Ovary (tissue), 3 donors: Measurements from ENCODE around the gene DHRS1.

Experiments used
- EP300 ChIP-seq: sonication (generic); formaldehyde crosslinking; IDR thresholded peaks from one replicate; pipeline ENCODE4 v1.6.1; 2017; ENCODE audit warnings: antibody characterized with exemption
- POLR2A ChIP-seq: fragments of 450-650 bp; IDR thresholded peaks from one replicate; pipeline ENCODE4 v1.6.1; 2017; ENCODE audit warnings: antibody characterized with exemption, mild to moderate bottlenecking, moderate library complexity
- TF ChIP-seq, protein P1 (sequence below), 3 donors: fragments of 450-650 bp in 2 of 3; fragments of 200-600 bp in 1 of 3; IDR thresholded peaks; one replicate each; pipeline versions ENCODE4 v1.5.1 to v1.8.0; 2016 to 2022; ENCODE audit warnings: antibody characterized with exemption in 3 of 3, mild to moderate bottlenecking in 1 of 3
- donor health status: DM: no; HTN: no; CAD: no.

DNA sequence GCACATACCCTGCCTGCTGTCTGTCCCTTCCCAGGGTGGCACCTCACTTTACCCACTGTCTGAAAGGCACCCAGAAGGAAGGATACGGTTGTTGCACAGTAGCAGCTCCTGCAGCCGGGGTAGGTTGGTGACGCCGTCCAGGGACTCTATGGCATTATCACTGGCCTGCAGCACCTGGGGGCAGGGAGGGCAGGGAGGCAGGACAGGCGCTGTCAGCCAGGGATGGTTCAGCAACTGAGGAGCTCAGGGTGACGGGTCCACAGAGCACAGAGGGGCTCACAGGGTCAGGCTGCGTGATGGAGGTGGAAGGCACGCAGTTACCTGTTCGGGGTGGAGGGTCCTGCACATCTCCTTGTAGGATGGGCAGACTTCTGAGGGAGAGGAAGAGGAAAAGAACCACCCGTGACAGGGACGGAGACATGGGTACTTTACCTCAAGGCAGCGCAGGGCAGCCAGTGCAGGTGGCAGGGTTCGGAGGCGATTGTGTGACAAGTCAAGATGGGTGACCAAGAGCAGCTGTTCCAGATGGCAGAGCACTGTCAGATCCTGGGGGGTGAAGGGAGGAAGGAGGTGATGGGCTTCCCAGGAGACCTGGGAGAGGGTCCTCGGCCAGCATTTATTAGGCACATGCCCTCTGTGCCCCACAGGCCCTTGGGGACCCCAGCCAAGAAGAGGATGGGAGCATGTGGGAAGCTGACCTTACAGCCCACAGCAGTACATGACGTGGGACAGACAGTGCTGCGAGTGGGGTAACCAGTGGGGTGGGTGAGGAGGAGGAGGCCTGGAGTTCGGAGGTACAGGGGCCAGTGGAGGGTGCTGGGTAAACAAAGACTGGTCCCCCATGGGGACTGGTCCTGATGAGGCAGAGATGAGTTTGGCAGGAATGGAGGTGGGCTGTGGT, 33.0 kb downstream of the DHRS1 start:
- TF ChIP-seq, protein P1, sequence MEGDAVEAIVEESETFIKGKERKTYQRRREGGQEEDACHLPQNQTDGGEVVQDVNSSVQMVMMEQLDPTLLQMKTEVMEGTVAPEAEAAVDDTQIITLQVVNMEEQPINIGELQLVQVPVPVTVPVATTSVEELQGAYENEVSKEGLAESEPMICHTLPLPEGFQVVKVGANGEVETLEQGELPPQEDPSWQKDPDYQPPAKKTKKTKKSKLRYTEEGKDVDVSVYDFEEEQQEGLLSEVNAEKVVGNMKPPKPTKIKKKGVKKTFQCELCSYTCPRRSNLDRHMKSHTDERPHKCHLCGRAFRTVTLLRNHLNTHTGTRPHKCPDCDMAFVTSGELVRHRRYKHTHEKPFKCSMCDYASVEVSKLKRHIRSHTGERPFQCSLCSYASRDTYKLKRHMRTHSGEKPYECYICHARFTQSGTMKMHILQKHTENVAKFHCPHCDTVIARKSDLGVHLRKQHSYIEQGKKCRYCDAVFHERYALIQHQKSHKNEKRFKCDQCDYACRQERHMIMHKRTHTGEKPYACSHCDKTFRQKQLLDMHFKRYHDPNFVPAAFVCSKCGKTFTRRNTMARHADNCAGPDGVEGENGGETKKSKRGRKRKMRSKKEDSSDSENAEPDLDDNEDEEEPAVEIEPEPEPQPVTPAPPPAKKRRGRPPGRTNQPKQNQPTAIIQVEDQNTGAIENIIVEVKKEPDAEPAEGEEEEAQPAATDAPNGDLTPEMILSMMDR (IDR thresholded peaks at IDR 0.05) = no peak
- TF ChIP-seq EP300 (no peak), POLR2A (no peak)
